Measurements from ENCODE around the gene MTA3.

Gene MTA3

GRCh38 chr2:42786561-42787345 is 218.3 kb downstream of the MTA3 start:
- no peak for DNase-seq (ENCODE audit: low read depth in 3 of 3)

GRCh38 chr2:42787424-42787787 is 219.0 kb downstream of the MTA3 start:
- no peak for DNase-seq (ENCODE audit: low read depth in 3 of 3)

- no peak for DNase-seq (ENCODE audit: low read depth in 3 of 3)
These were observed 219.5 kb downstream of the MTA3 start for GRCh38 chr2:42787788-42788477.

GRCh38 chr2:42788478-42788793 is 220.0 kb downstream of the MTA3 start:
- DNase-seq (ENCODE audit: low read depth in 3 of 3), result no peak

GRCh38 chr2:42788882-42789281 is 220.4 kb downstream of the MTA3 start:
- DNase-seq (ENCODE audit: low read depth in 3 of 3), result no peak

- DNase-seq (ENCODE audit: low read depth in 3 of 3), result no peak
These were observed 221.3 kb downstream of the MTA3 start for GRCh38 chr2:42789751-42790150.

GRCh38 chr2:42791606-42792005 is 223.2 kb downstream of the MTA3 start:
- DNase-seq (ENCODE audit: low read depth in 3 of 3), result no peak

GRCh38 chr2:42792087-42792582 is 223.7 kb downstream of the MTA3 start:
- no peak for DNase-seq (ENCODE audit: low read depth in 3 of 3)

GRCh38 chr2:42792583-42793333 is 224.3 kb downstream of the MTA3 start, which contains the start of gene HAAO:
Gene HAAO, minus strand, starts transcription at chr2:42792583. Its CDS starts 47 bp downstream, at chr2:42792536.
- no peak for DNase-seq (ENCODE audit: low read depth in 3 of 3)

- no peak for DNase-seq (ENCODE audit: low read depth in 3 of 3)
These were observed 225.2 kb downstream of the MTA3 start for GRCh38 chr2:42793334-42794270.

- DNase-seq (ENCODE audit: low read depth in 3 of 3), result no peak
These were observed 226.0 kb downstream of the MTA3 start for GRCh38 chr2:42794271-42795046.

GRCh38 chr2:42795275-42795674 is 226.8 kb downstream of the MTA3 start:
- DNase-seq (ENCODE audit: low read depth in 3 of 3), result no peak

GRCh38 chr2:42795841-42796301 is 227.4 kb downstream of the MTA3 start:
- DNase-seq (ENCODE audit: low read depth in 3 of 3), result no peak

- DNase-seq (ENCODE audit: low read depth in 3 of 3), result no peak
These were observed 228.2 kb downstream of the MTA3 start for GRCh38 chr2:42796427-42797248.

- no peak for DNase-seq (ENCODE audit: low read depth in 3 of 3)
These were observed 228.8 kb downstream of the MTA3 start for GRCh38 chr2:42797281-42797680.

GRCh38 chr2:42799881-42800280 is 231.4 kb downstream of the MTA3 start:
- no peak for DNase-seq (ENCODE audit: low read depth in 3 of 3)

- no peak for DNase-seq (ENCODE audit: low read depth in 3 of 3)
These were observed 232.1 kb downstream of the MTA3 start for GRCh38 chr2:42800461-42800962.

GRCh38 chr2:42800981-42801380 is 232.5 kb downstream of the MTA3 start:
- no peak for DNase-seq (ENCODE audit: low read depth in 3 of 3)

GRCh38 chr2:42801381-42801780 is 232.9 kb downstream of the MTA3 start:
- no peak for DNase-seq (ENCODE audit: low read depth in 3 of 3)

All from stimulated activated CD4-positive, alpha-beta T cell treated with anti-CD3 and anti-CD28 coated beads, TNF-alpha, amount 100 ng/mL, for 48 hours (primary cell).